ENCODE data around the gene POLR1F. TPM values are rescaled to one million over a fixed set of nuclear protein-coding genes. Genes with fewer than 3 reads are reported as not detected.
A peak's percentile ranks its signal among the peaks of the same experiment; 100 is the strongest.

The POLR1F gene
- total and polyA plus RNA-seq, 9 of the 15 experiments (the other 6 are each of a cell fraction or from before 2014, with no cell fraction given): 17.5 to 95.3 (median 32.7) TPM

DNA sequence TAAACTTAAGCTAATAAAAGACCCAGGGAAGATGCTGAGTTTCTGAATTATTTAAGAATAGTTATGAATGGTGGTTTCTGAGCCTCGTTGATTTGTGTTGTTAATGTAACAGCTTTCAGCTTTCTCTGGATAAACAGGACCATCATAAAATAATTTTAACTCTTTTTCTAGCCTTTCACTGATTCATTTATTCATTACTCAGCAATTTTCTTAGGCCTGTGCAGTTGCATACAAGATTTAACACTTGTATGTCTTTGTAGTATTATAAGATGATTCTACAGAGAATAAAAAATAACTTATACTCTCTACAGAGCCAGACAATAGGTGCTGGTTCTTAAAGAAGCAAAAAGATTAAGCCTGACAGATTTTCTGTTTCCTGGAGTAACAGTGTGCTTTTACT lies 35.2 kb upstream of the POLR1F start:
- Histone ChIP-seq H3K27me3 (ENCODE audit: control insufficient read depth in 2 of 2, insufficient read depth in 2 of 2, low read length in 2 of 2) (no peaks in the 10 kb centered on the region), H3K79me2 (ENCODE audit: control insufficient read depth, insufficient read depth, low read length) (no peaks in the 10 kb centered on the region), H2AFZ (ENCODE audit: low read depth, low read length) (no peak overlapping the region), H3K9me1 (ENCODE audit: control insufficient read depth, insufficient read depth, low read length) (no peaks in the 10 kb centered on the region), H3K4me2 (ENCODE audit: insufficient read depth, low read length) (no peak overlapping the region), H3K36me3 (ENCODE audit: control insufficient read depth, insufficient read depth, low read length) (no peaks in the 10 kb centered on the region), H3K4me3 (no peak overlapping the region), H3K27ac (ENCODE audit: extremely low read depth, low read depth, low read length) (no peak overlapping the region), H3K9ac (ENCODE audit: insufficient read depth in 1 of 2, low read depth in 2 of 2, low read length in 2 of 2) (no peak overlapping the region), H3K4me1 (replicated peaks in 1 of 2; ENCODE audit: control insufficient read depth in 2 of 2, insufficient read depth in 2 of 2, low read length in 2 of 2) (no peaks in the 10 kb centered on the region), H3K9me3 (replicated peaks; ENCODE audit: control insufficient read depth, insufficient read depth, low read depth, low read length) (no peaks in the 10 kb centered on the region), H4K20me1 (replicated peaks; ENCODE audit: control insufficient read depth, insufficient read depth, low read length) (no peaks in the 10 kb centered on the region)
- no peak for DNase-seq (ENCODE audit: extremely low read depth in 1 of 4, low spot score in 3 of 4)
- POLR2A ChIA-PET: interaction anchor here (1.0 kb wide), 1 partner anchor 10 kb away, joined by 3 read pairs; no protein-coding TSS in a partner anchor
- no peak for ATAC-seq
- no peak for FAIRE-seq
- BruUV-seq (replicated peaks): no TSS peak
- CTCF ChIA-PET (ENCODE audit: low intra/inter-chr PET ratio): no interaction called here
- intact Hi-C loops (cut with micrococcal nuclease): no loop called here
- WGBS (ENCODE audit: insufficient coverage, low coverage, missing lambda C conversion rate): 0% methylated on average over 1 of the region's 1 CpG
- in situ Hi-C loops (cut with MboI): loop anchor here (10.0 kb wide), 1 partner anchor 701 kb away; no protein-coding TSS in a partner anchor
- peak; percentile 88 for TF ChIP-seq MAFK (IDR thresholded peaks at IDR 0.05; ENCODE audit: low read length)
- TF ChIP-seq, protein P1, sequence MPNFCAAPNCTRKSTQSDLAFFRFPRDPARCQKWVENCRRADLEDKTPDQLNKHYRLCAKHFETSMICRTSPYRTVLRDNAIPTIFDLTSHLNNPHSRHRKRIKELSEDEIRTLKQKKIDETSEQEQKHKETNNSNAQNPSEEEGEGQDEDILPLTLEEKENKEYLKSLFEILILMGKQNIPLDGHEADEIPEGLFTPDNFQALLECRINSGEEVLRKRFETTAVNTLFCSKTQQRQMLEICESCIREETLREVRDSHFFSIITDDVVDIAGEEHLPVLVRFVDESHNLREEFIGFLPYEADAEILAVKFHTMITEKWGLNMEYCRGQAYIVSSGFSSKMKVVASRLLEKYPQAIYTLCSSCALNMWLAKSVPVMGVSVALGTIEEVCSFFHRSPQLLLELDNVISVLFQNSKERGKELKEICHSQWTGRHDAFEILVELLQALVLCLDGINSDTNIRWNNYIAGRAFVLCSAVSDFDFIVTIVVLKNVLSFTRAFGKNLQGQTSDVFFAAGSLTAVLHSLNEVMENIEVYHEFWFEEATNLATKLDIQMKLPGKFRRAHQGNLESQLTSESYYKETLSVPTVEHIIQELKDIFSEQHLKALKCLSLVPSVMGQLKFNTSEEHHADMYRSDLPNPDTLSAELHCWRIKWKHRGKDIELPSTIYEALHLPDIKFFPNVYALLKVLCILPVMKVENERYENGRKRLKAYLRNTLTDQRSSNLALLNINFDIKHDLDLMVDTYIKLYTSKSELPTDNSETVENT (CRISPR knock-in tag; IDR thresholded peaks at IDR 0.05): no peak
- no peak for TF ChIP-seq KHSRP (IDR thresholded peaks at IDR 0.05)
- TF ChIP-seq ZNF316 (IDR thresholded peaks at IDR 0.05): peak; percentile 84
- peak; percentile 89 for TF ChIP-seq MAFF (IDR thresholded peaks at IDR 0.05; ENCODE audit: low read length)
- TF ChIP-seq C11orf30 (IDR thresholded peaks at IDR 0.05; ENCODE audit: low read depth): peak; percentile 73
- TF ChIP-seq MAFG (tag; conservative IDR thresholded peaks at IDR 0.05): peak; percentile 73
- TF ChIP-seq NCOR1 (IDR thresholded peaks at IDR 0.05): no peak

Measured in K562 (cell line).